K562 (cell line): Measurements from ENCODE around the gene FBLIM1. TPM values are rescaled to one million over a fixed set of nuclear protein-coding genes. Genes with fewer than 3 reads are reported as not detected.

Experiments used
- ARID3A ChIP-seq: IDR thresholded peaks from 2 replicates; pipeline ENCODE4 v1.6.1; 2012; ENCODE audit warnings: low read depth, low read length, improper control_type of control experiment, borderline replicate concordance
- BACH1 ChIP-seq: fragments of 200-800 bp; sonication (Bioruptor generic); IDR thresholded peaks from 2 replicates; pipeline ENCODE4 v1.6.1; 2016; ENCODE audit warnings: missing genetic modification characterization, missing compliant biosample characterization
- CEBPZ ChIP-seq: fragments of 150-350 bp; IDR thresholded peaks from 2 replicates; pipeline ENCODE4 v1.6.1; 2014; ENCODE audit warnings: low read depth, mild to moderate bottlenecking, low read length, borderline replicate concordance
- FOXJ2 ChIP-seq: fragments of 200-800 bp; sonication (Bioruptor generic); IDR thresholded peaks from 2 replicates; pipeline ENCODE4 v1.6.1; 2016; ENCODE audit warnings: missing genetic modification characterization, missing compliant biosample characterization
- GABPB1 ChIP-seq: sonication (generic); formaldehyde crosslinking; IDR thresholded peaks from 2 replicates; pipeline ENCODE4 v1.8.0; 2022; ENCODE audit warnings: mild to moderate bottlenecking, missing genetic modification reagents
- HNRNPK ChIP-seq: fragments of 200-400 bp; formaldehyde crosslinking; IDR thresholded peaks from one replicate; pipeline ENCODE4 v1.6.1; 2018; ENCODE audit warnings: mild to moderate bottlenecking, low read depth, low read length; ENCODE audit not compliant: poor library complexity, severe bottlenecking
- ILF3 ChIP-seq: fragments of 450-650 bp; IDR thresholded peaks from 2 replicates; pipeline ENCODE4 v1.6.1; 2018; ENCODE audit warnings: antibody characterized with exemption, mild to moderate bottlenecking, moderate library complexity, borderline replicate concordance
- ILK ChIP-seq: fragments of 450-650 bp; IDR thresholded peaks from 2 replicates; pipeline ENCODE4 v1.6.1; 2016; ENCODE audit warnings: missing genetic modification characterization, low read depth, mild to moderate bottlenecking, missing compliant biosample characterization, moderate library complexity, borderline replicate concordance
- MTF1 ChIP-seq: fragments of 250-450 bp; sonication (Bioruptor Pico); IDR thresholded peaks from 2 replicates; pipeline ENCODE4 v1.9.0; 2021; ENCODE audit warnings: moderate library complexity, mild to moderate bottlenecking, inconsistent platforms, borderline replicate concordance
- OTX1 ChIP-seq: fragments of 450-650 bp; formaldehyde crosslinking; IDR thresholded peaks from 2 replicates; pipeline ENCODE4 v1.4.0; 2022; ENCODE audit warnings: mild to moderate bottlenecking
- SMAD3 ChIP-seq: fragments of 450-650 bp; formaldehyde crosslinking; conservative IDR thresholded peaks from 2 replicates; pipeline ENCODE4 v1.4.0; 2020; ENCODE audit warnings: mild to moderate bottlenecking
- SMC3 ChIP-seq: conservative IDR thresholded peaks from 2 replicates; pipeline ENCODE4 v1.6.1; 2011; ENCODE audit warnings: low read depth, low read length, improper control_type of control experiment; ENCODE audit not compliant: insufficient read depth
- SP1 ChIP-seq: sonication (generic); formaldehyde crosslinking; IDR thresholded peaks from 2 replicates; pipeline ENCODE4 v1.8.1; 2022; ENCODE audit warnings: mild to moderate bottlenecking, missing genetic modification reagents
- XRCC5 ChIP-seq: fragments of 200-400 bp; formaldehyde crosslinking; IDR thresholded peaks from 2 replicates; pipeline ENCODE4 v1.6.1; 2017; ENCODE audit warnings: low read depth, mild to moderate bottlenecking, low read length
- ZBTB7A ChIP-seq: IDR thresholded peaks from 2 replicates; pipeline ENCODE4 v1.6.1; 2011; ENCODE audit warnings: low read depth, mild to moderate bottlenecking, low read length, moderate library complexity, borderline replicate concordance; ENCODE audit not compliant: control insufficient read depth
- ZNF431 ChIP-seq: sonication (generic); formaldehyde crosslinking; IDR thresholded peaks from 2 replicates; pipeline ENCODE4 v1.8.0; 2022; ENCODE audit warnings: mild to moderate bottlenecking, missing genetic modification reagents
- polyA plus RNA-seq, 8 experiments: library from polyadenylated mRNA; depleted of rRNA in 4 of 8; stranded (reverse) in 5 of 8; unstranded in 3 of 8; fragments of >200 nt; fragmentation: Nextera tagmentation in 2 of 8; fragmentation: Illumina TruSeq in 1 of 8; extraction: Ambion mirVana in 2 of 8; extraction: Trizol in 1 of 8; gene quantifications; 2 replicates each; pipeline versions ENCODE4 v1.2.1 to v1.2.3, GENCODE V29; 2011 to 2014; ENCODE audit warnings: inconsistent platforms in 1 of 8, missing spikeins in 1 of 8
- total RNA-seq, 7 experiments: library from RNA; depleted of rRNA in 6 of 7; stranded (reverse); fragments of >200 nt in 6 of 7; fragmentation: Illumina TruSeq in 2 of 7; extraction: Trizol in 2 of 7; gene quantifications; 2 replicates each; pipeline versions ENCODE4 v1.2.1 to v1.2.3, GENCODE V29; 2011 to 2021; ENCODE audit warnings: low replicate concordance in 1 of 7
- TF ChIP-seq, protein P1 (sequence below): fragments of 450-650 bp; formaldehyde crosslinking; IDR thresholded peaks from 2 replicates; pipeline ENCODE4 v1.4.0; 2020; ENCODE audit warnings: mild to moderate bottlenecking, moderate library complexity
- TF ChIP-seq, protein P2 (sequence below): fragments of 450-650 bp; IDR thresholded peaks from one replicate; pipeline ENCODE4 v1.6.1; 2018; ENCODE audit warnings: mild to moderate bottlenecking, moderate library complexity; ENCODE audit not compliant: partially characterized antibody

Gene FBLIM1
- total and polyA plus RNA-seq, 9 of the 15 experiments (the other 6 are each of a cell fraction or from before 2014, with no cell fraction given): 0.14 to 0.24 TPM; not detected in 7

DNA sequence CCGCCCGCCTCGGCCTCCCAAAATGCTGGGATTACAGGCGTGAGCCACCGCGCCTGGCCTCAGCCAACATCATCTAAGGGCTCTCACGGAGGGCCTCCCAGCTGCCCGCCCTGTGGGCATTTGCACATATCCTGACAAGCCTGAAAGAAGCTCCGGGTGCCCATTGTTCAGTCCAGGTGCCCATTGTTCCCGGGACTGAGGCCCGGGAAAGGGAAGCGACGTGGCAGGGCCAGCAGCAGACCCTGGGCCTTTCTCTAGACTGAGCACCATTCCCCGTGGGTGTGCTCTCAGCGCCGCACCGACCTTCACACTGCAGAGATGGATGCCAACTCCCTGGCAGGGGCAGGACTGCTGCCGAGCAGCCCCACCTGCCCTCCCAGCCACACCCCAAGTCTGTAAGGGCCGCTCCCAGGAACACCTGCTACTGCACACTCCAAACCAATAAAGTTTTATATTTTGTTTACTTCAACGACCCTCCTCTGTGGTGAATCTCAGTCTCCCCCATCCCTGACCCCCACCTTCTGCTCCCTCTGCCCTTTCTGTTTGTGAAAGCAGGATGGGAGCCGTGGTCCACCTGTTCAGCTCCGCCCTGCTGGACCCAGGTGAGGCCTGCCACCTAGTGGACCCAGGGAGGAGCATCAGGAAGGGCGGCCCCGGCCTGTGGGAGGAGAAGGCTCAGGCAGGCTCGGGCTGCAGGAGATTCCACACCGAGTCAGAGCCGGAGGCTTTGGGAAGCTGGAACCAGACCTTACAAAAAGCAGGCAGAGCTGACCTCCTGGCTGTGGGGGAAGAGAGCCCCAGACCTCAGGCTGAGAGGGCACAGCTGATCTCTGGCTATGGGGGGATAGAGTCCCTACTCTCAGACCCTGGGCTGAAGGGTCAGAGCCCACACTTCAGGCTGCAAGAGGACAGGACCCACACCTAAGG is 17.4 kb upstream of the FBLIM1 start (continued):
- TF ChIP-seq, protein P1, sequence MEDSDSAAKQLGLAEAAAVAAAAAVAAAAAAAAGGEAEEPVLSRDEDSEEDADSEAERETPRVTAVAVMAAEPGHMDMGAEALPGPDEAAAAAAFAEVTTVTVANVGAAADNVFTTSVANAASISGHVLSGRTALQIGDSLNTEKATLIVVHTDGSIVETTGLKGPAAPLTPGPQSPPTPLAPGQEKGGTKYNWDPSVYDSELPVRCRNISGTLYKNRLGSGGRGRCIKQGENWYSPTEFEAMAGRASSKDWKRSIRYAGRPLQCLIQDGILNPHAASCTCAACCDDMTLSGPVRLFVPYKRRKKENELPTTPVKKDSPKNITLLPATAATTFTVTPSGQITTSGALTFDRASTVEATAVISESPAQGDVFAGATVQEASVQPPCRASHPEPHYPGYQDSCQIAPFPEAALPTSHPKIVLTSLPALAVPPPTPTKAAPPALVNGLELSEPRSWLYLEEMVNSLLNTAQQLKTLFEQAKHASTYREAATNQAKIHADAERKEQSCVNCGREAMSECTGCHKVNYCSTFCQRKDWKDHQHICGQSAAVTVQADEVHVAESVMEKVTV (CRISPR knock-in tag): peak; percentile 77
- no peak for TF ChIP-seq MTF1 (CRISPR knock-in tag)
- TF ChIP-seq ZNF431 (CRISPR knock-in tag): no peak
- no peak for TF ChIP-seq FOXJ2 (tag)
- no peak for TF ChIP-seq SMAD3 (CRISPR knock-in tag)
- TF ChIP-seq SP1 (CRISPR knock-in tag): peak; percentile 68
- no peak for TF ChIP-seq BACH1 (tag)
- TF ChIP-seq, protein P2, sequence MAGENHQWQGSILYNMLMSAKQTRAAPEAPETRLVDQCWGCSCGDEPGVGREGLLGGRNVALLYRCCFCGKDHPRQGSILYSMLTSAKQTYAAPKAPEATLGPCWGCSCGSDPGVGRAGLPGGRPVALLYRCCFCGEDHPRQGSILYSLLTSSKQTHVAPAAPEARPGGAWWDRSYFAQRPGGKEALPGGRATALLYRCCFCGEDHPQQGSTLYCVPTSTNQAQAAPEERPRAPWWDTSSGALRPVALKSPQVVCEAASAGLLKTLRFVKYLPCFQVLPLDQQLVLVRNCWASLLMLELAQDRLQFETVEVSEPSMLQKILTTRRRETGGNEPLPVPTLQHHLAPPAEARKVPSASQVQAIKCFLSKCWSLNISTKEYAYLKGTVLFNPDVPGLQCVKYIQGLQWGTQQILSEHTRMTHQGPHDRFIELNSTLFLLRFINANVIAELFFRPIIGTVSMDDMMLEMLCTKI: no peak
- TF ChIP-seq GABPB1: peak; percentile 30; the same call in 1 of the 2 replicates
- no peak for TF ChIP-seq ILK
- no peak for TF ChIP-seq HNRNPK
- TF ChIP-seq SMC3: peak; percentile 93
- no peak for TF ChIP-seq ILF3
- TF ChIP-seq XRCC5: peak; percentile 57; the same call in 1 of the 2 replicates
- 0 out of 2 replicates have a peak, but pooled peaks have one; percentile 20 for TF ChIP-seq ARID3A
- no peak for TF ChIP-seq OTX1
- TF ChIP-seq ZBTB7A: no peak
- TF ChIP-seq CEBPZ: 0 out of 2 replicates have a peak, but pooled peaks have one; percentile 25
